H1 (cell line): ENCODE results near the gene MRAP. TPM values are rescaled to one million over a fixed set of nuclear protein-coding genes. Genes with fewer than 3 reads are reported as not detected.

ENCODE experiments used
- CTCF ChIA-PET: fragments of 300-600 bp; sonication (Branson Sonifier 250); formaldehyde crosslinking; loops from one replicate; lab custom pipeline; 2021; ENCODE audit not compliant: partially characterized antibody; lab: Charles Lee
- POLR2A ChIA-PET: fragments of 300-600 bp; sonication (Branson Sonifier 250); formaldehyde crosslinking; loops from one replicate; lab custom pipeline; 2021; ENCODE audit warnings: inconsistent platforms; ENCODE audit not compliant: partially characterized antibody; lab: Charles Lee
- DNase-seq, 2 experiments: peaks; one replicate each; pipeline versions ENCODE4 v3.0.0 to v3.0.0-alpha.2; 2010 to 2022; ENCODE audit warnings: low spot score in 2 of 2, low read depth in 1 of 2, mixed read lengths in 1 of 2
- FAIRE-seq: peaks from 2 replicates; lab custom pipeline; 2011; peaks lifted over from hg19 to GRCh38; lab: Jason Lieb, UNC
- H2AFZ ChIP-seq: 2 replicates; pipeline ENCODE4 v1.8.1; 2012; ENCODE audit warnings: low read length, inconsistent platforms
- H2AK5ac ChIP-seq: 2 replicates; pipeline ENCODE4 v1.6.1; 2013; ENCODE audit warnings: low read depth, low read length
- H2BK120ac ChIP-seq: replicated peaks from 2 replicates; pipeline ENCODE3; 2013; ENCODE audit warnings: low read depth, low read length, inconsistent platforms
- H2BK12ac ChIP-seq: 2 replicates; pipeline ENCODE4 v1.6.1; 2013; ENCODE audit warnings: low read depth, low read length
- H2BK15ac ChIP-seq: 2 replicates; pipeline ENCODE4 v1.6.1; 2013; ENCODE audit warnings: low read length
- H2BK20ac ChIP-seq: 2 replicates; pipeline ENCODE4 v1.6.1; 2013; ENCODE audit warnings: low read length
- H2BK5ac ChIP-seq: 2 replicates; pipeline ENCODE4 v1.6.1; 2013; ENCODE audit warnings: low read depth, low read length
- H3K14ac ChIP-seq: 2 replicates; pipeline ENCODE4 v1.6.1; 2013; ENCODE audit warnings: inconsistent platforms; ENCODE audit not compliant: insufficient read length
- H3K18ac ChIP-seq: 2 replicates; pipeline ENCODE4 v1.6.1; 2013; ENCODE audit warnings: low read length; ENCODE audit errors: extremely low read depth
- H3K23ac ChIP-seq: 2 replicates; pipeline ENCODE4 v1.6.1; 2013; ENCODE audit warnings: inconsistent platforms; ENCODE audit not compliant: insufficient read length
- H3K23me2 ChIP-seq: 2 replicates; pipeline ENCODE4 v1.6.1; 2013; ENCODE audit warnings: low read depth, low read length
- H3K27ac ChIP-seq: 2 replicates; pipeline ENCODE4 v1.6.1; 2011; ENCODE audit warnings: low read depth, low read length, inconsistent platforms
- H3K27me3 ChIP-seq, 4 experiments: replicated peaks in 1 of 4; 1 replicate in 1 of 4; 2 replicates in 3 of 4; pipeline versions ENCODE4 v1.6.1 to v1.8.1; 2011 to 2013; ENCODE audit warnings: low read length in 3 of 4, mild to moderate bottlenecking in 3 of 4, inconsistent platforms in 2 of 4, mixed read lengths in 2 of 4, moderate library complexity in 1 of 4; ENCODE audit not compliant: control insufficient read depth in 3 of 4, insufficient read depth in 3 of 4; ENCODE audit errors: extremely low read depth in 1 of 4
- H3K36me3 ChIP-seq, 4 experiments: 2 replicates each; pipeline versions ENCODE4 v1.6.1 to v1.8.1; 2011 to 2013; ENCODE audit warnings: mild to moderate bottlenecking in 4 of 4, low read length in 3 of 4, moderate library complexity in 2 of 4, control low read depth in 1 of 4, inconsistent platforms in 1 of 4; ENCODE audit not compliant: insufficient read depth in 4 of 4, control insufficient read depth in 2 of 4
- H3K4ac ChIP-seq: replicated peaks from 2 replicates; pipeline ENCODE3; 2013; ENCODE audit warnings: low read length, low read depth, mixed read lengths, inconsistent platforms; ENCODE audit not compliant: insufficient read length
- H3K4me1 ChIP-seq, 4 experiments: replicated peaks in 1 of 4; 1 replicate in 1 of 4; 2 replicates in 3 of 4; pipeline versions ENCODE4 v1.6.1 to v1.8.1; 2011 to 2013; ENCODE audit warnings: low read length in 3 of 4, inconsistent platforms in 2 of 4, mixed read lengths in 1 of 4; ENCODE audit not compliant: insufficient read depth in 4 of 4, control insufficient read depth in 3 of 4
- H3K4me2 ChIP-seq, 2 experiments: 2 replicates each; pipeline versions ENCODE4 v1.6.1 to v1.8.1; 2011 to 2013; ENCODE audit warnings: low read depth in 2 of 2, low read length in 2 of 2, control low read depth in 1 of 2, inconsistent platforms in 1 of 2, mild to moderate bottlenecking in 1 of 2; ENCODE audit not compliant: insufficient read depth in 1 of 2
- H3K4me3 ChIP-seq, 4 experiments: fragments of 200-600, 300-600 bp in 1 of 4; sonication (generic), shearing (Covaris generic), sonication (Bioruptor Twin) in 1 of 4; 2 replicates each; pipeline versions ENCODE4 v1.5.1 to v1.8.1; 2011 to 2016; ENCODE audit warnings: low read length in 4 of 4, low read depth in 3 of 4, control low read depth in 2 of 4, inconsistent platforms in 2 of 4, mild to moderate bottlenecking in 2 of 4, mixed read lengths in 1 of 4, moderate library complexity in 1 of 4; ENCODE audit not compliant: insufficient read depth in 2 of 4; ENCODE audit errors: extremely low read depth in 1 of 4
- H3K56ac ChIP-seq: replicated peaks from 2 replicates; pipeline ENCODE3; 2013; ENCODE audit warnings: low read depth, mild to moderate bottlenecking, mixed read lengths, low read length, inconsistent platforms; ENCODE audit not compliant: insufficient read length
- H3K79me1 ChIP-seq: 2 replicates; pipeline ENCODE4 v1.6.1; 2013; ENCODE audit warnings: low read depth, low read length, control low read depth
- H3K79me2 ChIP-seq, 2 experiments: 2 replicates each; pipeline versions ENCODE4 v1.6.1 to v1.8.1; 2012 to 2013; ENCODE audit warnings: low read length in 2 of 2, mild to moderate bottlenecking in 2 of 2, inconsistent platforms in 1 of 2; ENCODE audit not compliant: insufficient read depth in 2 of 2, control insufficient read depth in 1 of 2
- H3K9ac ChIP-seq, 4 experiments: replicated peaks in 1 of 4; 1 replicate in 1 of 4; 2 replicates in 3 of 4; pipeline versions ENCODE4 v1.6.1 to v1.8.1; 2011 to 2013; ENCODE audit warnings: low read depth in 3 of 4, low read length in 3 of 4, control low read depth in 2 of 4, mild to moderate bottlenecking in 2 of 4, moderate library complexity in 2 of 4, inconsistent platforms in 1 of 4; ENCODE audit errors: extremely low read depth in 1 of 4
- H3K9me3 ChIP-seq, 2 experiments: 2 replicates each; pipeline versions ENCODE4 v1.6.1 to v1.8.1; 2012 to 2013; ENCODE audit warnings: mild to moderate bottlenecking in 2 of 2, moderate library complexity in 2 of 2, control low read depth in 1 of 2, inconsistent platforms in 1 of 2, low read depth in 1 of 2, low read length in 1 of 2, mixed read lengths in 1 of 2; ENCODE audit not compliant: insufficient read depth in 2 of 2
- H4K20me1 ChIP-seq, 2 experiments: replicated peaks in 1 of 2; 2 replicates each; pipeline versions ENCODE3 to v1.8.1; 2011 to 2013; ENCODE audit warnings: inconsistent platforms in 2 of 2, low read length in 2 of 2, mild to moderate bottlenecking in 1 of 2; ENCODE audit not compliant: insufficient read depth in 2 of 2, control insufficient read depth in 1 of 2
- H4K5ac ChIP-seq: 2 replicates; pipeline ENCODE4 v1.6.1; 2013; ENCODE audit warnings: low read length, low read depth, mixed read lengths, inconsistent platforms; ENCODE audit not compliant: insufficient read length
- H4K8ac ChIP-seq: 2 replicates; pipeline ENCODE4 v1.8.0; 2013; ENCODE audit warnings: mild to moderate bottlenecking, moderate library complexity, low read length, inconsistent platforms; ENCODE audit not compliant: insufficient read depth; ENCODE audit errors: extremely low read depth
- H4K91ac ChIP-seq: replicated peaks from 2 replicates; pipeline ENCODE3; 2013; ENCODE audit warnings: low read length, mixed read lengths, inconsistent platforms; ENCODE audit not compliant: insufficient read length
- BACH1 ChIP-seq: IDR thresholded peaks from 2 replicates; pipeline ENCODE4 v1.6.1; 2012; ENCODE audit warnings: low read length, improper control_type of control experiment
- WGBS, 2 experiments: shearing (Covaris generic) in 1 of 2; methylation state at CpG; one replicate each; pipeline versions ENCODE4 v1.1.6 to v1.1.7; 2013 to 2015; ENCODE audit warnings: low lambda C conversion rate in 2 of 2, mixed read lengths in 2 of 2, inconsistent platforms in 1 of 2, low coverage in 1 of 2, missing lambda C conversion rate in 1 of 2; ENCODE audit not compliant: insufficient replicate concordance in 2 of 2, insufficient coverage in 1 of 2, insufficient read length in 1 of 2; ENCODE audit errors: extremely low coverage in 1 of 2, missing lambda C conversion rate in 1 of 2; 5-methylcytosine and 5-hydroxymethylcytosine counted together
- polyA plus RNA-seq, 7 experiments: library from polyadenylated mRNA; depleted of rRNA in 3 of 7; stranded (reverse) in 5 of 7; unstranded in 2 of 7; fragments of >200 nt in 5 of 7; fragments of 200-250 nt in 2 of 7; gene quantifications; 1 replicate in 5 of 7; 2 replicates in 1 of 7; 4 replicates in 1 of 7; pipeline versions ENCODE4 v1.2.1 to v1.2.3, GENCODE V29; 2011 to 2013; ENCODE audit warnings: missing spikeins in 2 of 7, mixed read lengths in 2 of 7
- total RNA-seq: library from RNA; stranded (reverse); fragmentation: NEBNext Ultra II Directional; extraction: Animal tissue kit (Norgen Biotek cat#: 25700); gene quantifications from 2 replicates; pipeline ENCODE4 v1.2.1, GENCODE V29; 2021

The MRAP gene
- total and polyA plus RNA-seq, 2 of the 8 experiments (the other 6 are each of a cell fraction or from before 2014, with no cell fraction given): not detected

GRCh38 chr21:32329331-32329730 is 30.7 kb downstream of the MRAP start:
- Histone ChIP-seq H3K9me3 (no peaks in the 10 kb centered on the region), H3K27ac (no peak overlapping the region), H3K18ac (no peak overlapping the region), H2BK5ac (no peak overlapping the region), H2BK20ac (no peak overlapping the region), H2BK12ac (no peak overlapping the region), H3K79me1 (no peaks in the 10 kb centered on the region), H4K5ac (no peak overlapping the region), H3K23me2 (no peaks in the 10 kb centered on the region), H4K91ac (no peak overlapping the region), H3K4me3 (no peak overlapping the region), H2BK15ac (no peak overlapping the region), H3K4me2 (no peak overlapping the region), H3K9ac (no peak overlapping the region), H3K79me2 (0 out of 4 replicates have a peak, but pooled peaks cover 0 to 3% of the 10 kb centered on the region in 2 experiments), H2BK120ac (no peak overlapping the region), H3K27me3 (no peaks in the 10 kb centered on the region), H3K36me3 (peaks cover 17 to 59% (median 36%) of the 10 kb centered on the region in 4 experiments), H2AFZ (no peak overlapping the region), H3K4me1 (peaks cover 0 to 3% (median 0%) of the 10 kb centered on the region in 4 experiments; a peak in 3 of 7 replicates), H3K14ac (no peak overlapping the region), H4K20me1 (peaks cover 0 to 1% of the 10 kb centered on the region in 2 experiments), H4K8ac (no peak overlapping the region), H2AK5ac (no peak overlapping the region), H3K23ac (no peak overlapping the region), H3K4ac (no peak overlapping the region), H3K56ac (no peak overlapping the region)
- DNase-seq (no peak), FAIRE-seq (no peak)
- TF ChIP-seq BACH1: no peak
- POLR2A ChIA-PET: interaction anchor here (0.5 kb wide), 1 partner anchor 489 kb away, joined by 4 read pairs; no protein-coding TSS in a partner anchor
- WGBS, 2 experiments: 83% methylated on average over 2 of the region's 2 CpGs; no CpG with 5 or more reads in 1 of the 2 experiments
- CTCF ChIA-PET: interaction anchor here (1.5 kb wide), 1 partner anchor 23 kb away, joined by 5 read pairs; no protein-coding TSS in a partner anchor
